OCI-LY7 (cell line): Measurements from ENCODE around the gene ARHGEF1. TPM values are rescaled to one million over a fixed set of nuclear protein-coding genes. Genes with fewer than 3 reads are reported as not detected.

Source experiments
- BruUV-seq: library from RNA; stranded (reverse); fragments of 400-500 nt; replicated peaks from 2 replicates; lab custom pipeline; 2021; lab: Mats Ljungman, UMichigan
- CTCF ChIA-PET: fragments of 300-600 bp; sonication (Branson Sonifier 250); formaldehyde crosslinking; loops from one replicate; lab custom pipeline; 2022; ENCODE audit warnings: antibody characterized with exemption; ENCODE audit not compliant: unreplicated experiment; lab: Charles Lee
- POLR2A ChIA-PET: fragments of 300-600 bp; sonication (Branson Sonifier 250); formaldehyde crosslinking; loops from one replicate; lab custom pipeline; 2022; ENCODE audit warnings: antibody characterized with exemption; lab: Charles Lee
- DNase-seq: peaks from one replicate; pipeline ENCODE4 v3.0.0-alpha.2; 2015; ENCODE audit warnings: low spot score
- H2AFZ ChIP-seq: fragments of 200-600 bp; sonication (generic), shearing (Covaris generic); 2 replicates; pipeline ENCODE4 v1.6.1; 2014; ENCODE audit warnings: mild to moderate bottlenecking, antibody characterized with exemption, low read length, moderate library complexity
- H3K27ac ChIP-seq: fragments of 200-600 bp; sonication (generic); 2 replicates; pipeline ENCODE4 v1.5.1; 2014; ENCODE audit warnings: mixed run types, low read depth, mild to moderate bottlenecking, moderate library complexity, low read length, inconsistent platforms; ENCODE audit not compliant: poor library complexity, severe bottlenecking
- H3K36me3 ChIP-seq: fragments of 200-600 bp; sonication (generic); 2 replicates; pipeline ENCODE4 v1.6.1; 2014; ENCODE audit warnings: mild to moderate bottlenecking, antibody characterized with exemption, low read length, moderate library complexity, mixed read lengths; ENCODE audit not compliant: insufficient read depth
- H3K4me1 ChIP-seq: fragments of 200-600 bp; sonication (generic); 2 replicates; pipeline ENCODE4 v1.5.1; 2014; ENCODE audit warnings: mild to moderate bottlenecking, low read length; ENCODE audit not compliant: insufficient read depth, poor library complexity, severe bottlenecking
- H3K4me2 ChIP-seq: fragments of 200-600 bp; sonication (generic); 2 replicates; pipeline ENCODE4 v1.6.1; 2014; ENCODE audit warnings: mild to moderate bottlenecking, low read length
- H3K4me3 ChIP-seq: fragments of 200-600 bp; sonication (generic); 2 replicates; pipeline ENCODE4 v1.5.1; 2014; ENCODE audit warnings: mild to moderate bottlenecking, low read depth, low read length; ENCODE audit not compliant: poor library complexity, severe bottlenecking
- H3K79me2 ChIP-seq: fragments of 200-600 bp; sonication (generic); 2 replicates; pipeline ENCODE4 v1.6.1; 2016; ENCODE audit warnings: low read depth, mild to moderate bottlenecking, low read length, moderate library complexity, mixed read lengths; ENCODE audit not compliant: insufficient read depth
- H3K9me2 ChIP-seq: fragments of 200-600 bp; sonication (generic); 2 replicates; pipeline ENCODE4 v1.6.1; 2016; ENCODE audit warnings: mild to moderate bottlenecking, low read length, mixed read lengths; ENCODE audit not compliant: insufficient read depth
- H3K9me3 ChIP-seq: fragments of 200-600 bp; sonication (generic); 2 replicates; pipeline ENCODE4 v1.6.1; 2014; ENCODE audit warnings: mild to moderate bottlenecking, mixed run types, low read length, mixed read lengths
- H4K20me1 ChIP-seq: fragments of 200-600 bp; sonication (generic); 2 replicates; pipeline ENCODE4 v1.6.1; 2014; ENCODE audit warnings: mild to moderate bottlenecking, antibody characterized with exemption, low read length, moderate library complexity, mixed read lengths; ENCODE audit not compliant: insufficient read depth
- EZH2phosphoT487 ChIP-seq: fragments of 200-600 bp; sonication (generic); IDR thresholded peaks from 2 replicates; pipeline ENCODE4 v1.6.1; 2018; ENCODE audit warnings: low read depth, borderline replicate concordance, mild to moderate bottlenecking, mixed run types, antibody characterized with exemption, low read length, moderate library complexity, mixed read lengths
- intact Hi-C: fragments of 100-400 bp; cut with micrococcal nuclease; formaldehyde crosslinking; loops from one replicate; pipeline ENCODE4 v1.10.0; 2022; ENCODE audit not compliant: unreplicated experiment
- total RNA-seq, 2 experiments: library from RNA; depleted of rRNA in 1 of 2; stranded (reverse); fragments of >200 nt in 1 of 2; shearing (Covaris generic) in 1 of 2; gene quantifications; 2 replicates each; pipeline ENCODE4 v1.2.3, GENCODE V29; 2014 to 2022
- TF ChIP-seq, protein P1 (sequence below): fragments of 200-600 bp; sonication (generic); conservative IDR thresholded peaks from 2 replicates; pipeline ENCODE4 v1.5.1; 2014; ENCODE audit warnings: mild to moderate bottlenecking, antibody characterized with exemption, low read length, moderate library complexity, mixed read lengths

The ARHGEF1 gene
- total RNA-seq, 2 experiments from 2014 or later: 96.9 to 297 TPM

DNA sequence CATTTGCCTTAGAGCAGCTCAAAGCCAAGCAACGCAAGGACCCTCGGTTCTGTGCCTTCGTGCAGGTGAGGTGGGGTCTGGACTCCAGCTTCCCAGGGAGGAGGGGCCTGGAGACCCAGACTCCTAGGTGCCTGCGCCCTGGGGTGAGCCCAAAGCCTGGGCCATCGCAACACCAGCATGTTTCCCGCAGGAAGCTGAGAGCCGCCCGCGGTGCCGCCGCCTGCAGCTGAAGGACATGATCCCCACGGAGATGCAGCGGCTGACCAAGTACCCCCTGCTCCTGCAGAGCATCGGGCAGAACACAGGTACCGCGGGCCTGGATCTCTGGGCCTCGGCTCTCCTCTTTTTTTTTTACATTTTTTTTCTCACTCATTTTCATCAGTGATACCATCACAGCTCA, 19.6 kb downstream of the ARHGEF1 start:
- ChIA-PET CTCF (interaction anchor here (0.5 kb wide), 1 partner anchor 1150 kb away, joined by 3 read pairs; no protein-coding TSS in a partner anchor), POLR2A (no interaction called here)
- no peak for DNase-seq
- H3K27ac ChIP-seq: no peak overlapping the region
- H3K4me3 ChIP-seq: no peak overlapping the region
- no peak overlapping the region for H3K4me2 ChIP-seq
- no peak overlapping the region for H2AFZ ChIP-seq
- H3K79me2 ChIP-seq: no peaks in the 10 kb centered on the region
- H4K20me1 ChIP-seq: no peaks in the 10 kb centered on the region
- no TSS peak for BruUV-seq
- H3K36me3 ChIP-seq: peaks cover 94% of the 10 kb centered on the region
- intact Hi-C loops: no loop called here
- no peaks in the 10 kb centered on the region for H3K4me1 ChIP-seq
- no peaks in the 10 kb centered on the region for H3K9me2 ChIP-seq
- H3K9me3 ChIP-seq: no peaks in the 10 kb centered on the region
- no peak for TF ChIP-seq EZH2phosphoT487
- TF ChIP-seq, protein P1, sequence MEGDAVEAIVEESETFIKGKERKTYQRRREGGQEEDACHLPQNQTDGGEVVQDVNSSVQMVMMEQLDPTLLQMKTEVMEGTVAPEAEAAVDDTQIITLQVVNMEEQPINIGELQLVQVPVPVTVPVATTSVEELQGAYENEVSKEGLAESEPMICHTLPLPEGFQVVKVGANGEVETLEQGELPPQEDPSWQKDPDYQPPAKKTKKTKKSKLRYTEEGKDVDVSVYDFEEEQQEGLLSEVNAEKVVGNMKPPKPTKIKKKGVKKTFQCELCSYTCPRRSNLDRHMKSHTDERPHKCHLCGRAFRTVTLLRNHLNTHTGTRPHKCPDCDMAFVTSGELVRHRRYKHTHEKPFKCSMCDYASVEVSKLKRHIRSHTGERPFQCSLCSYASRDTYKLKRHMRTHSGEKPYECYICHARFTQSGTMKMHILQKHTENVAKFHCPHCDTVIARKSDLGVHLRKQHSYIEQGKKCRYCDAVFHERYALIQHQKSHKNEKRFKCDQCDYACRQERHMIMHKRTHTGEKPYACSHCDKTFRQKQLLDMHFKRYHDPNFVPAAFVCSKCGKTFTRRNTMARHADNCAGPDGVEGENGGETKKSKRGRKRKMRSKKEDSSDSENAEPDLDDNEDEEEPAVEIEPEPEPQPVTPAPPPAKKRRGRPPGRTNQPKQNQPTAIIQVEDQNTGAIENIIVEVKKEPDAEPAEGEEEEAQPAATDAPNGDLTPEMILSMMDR: no peak

DNA sequence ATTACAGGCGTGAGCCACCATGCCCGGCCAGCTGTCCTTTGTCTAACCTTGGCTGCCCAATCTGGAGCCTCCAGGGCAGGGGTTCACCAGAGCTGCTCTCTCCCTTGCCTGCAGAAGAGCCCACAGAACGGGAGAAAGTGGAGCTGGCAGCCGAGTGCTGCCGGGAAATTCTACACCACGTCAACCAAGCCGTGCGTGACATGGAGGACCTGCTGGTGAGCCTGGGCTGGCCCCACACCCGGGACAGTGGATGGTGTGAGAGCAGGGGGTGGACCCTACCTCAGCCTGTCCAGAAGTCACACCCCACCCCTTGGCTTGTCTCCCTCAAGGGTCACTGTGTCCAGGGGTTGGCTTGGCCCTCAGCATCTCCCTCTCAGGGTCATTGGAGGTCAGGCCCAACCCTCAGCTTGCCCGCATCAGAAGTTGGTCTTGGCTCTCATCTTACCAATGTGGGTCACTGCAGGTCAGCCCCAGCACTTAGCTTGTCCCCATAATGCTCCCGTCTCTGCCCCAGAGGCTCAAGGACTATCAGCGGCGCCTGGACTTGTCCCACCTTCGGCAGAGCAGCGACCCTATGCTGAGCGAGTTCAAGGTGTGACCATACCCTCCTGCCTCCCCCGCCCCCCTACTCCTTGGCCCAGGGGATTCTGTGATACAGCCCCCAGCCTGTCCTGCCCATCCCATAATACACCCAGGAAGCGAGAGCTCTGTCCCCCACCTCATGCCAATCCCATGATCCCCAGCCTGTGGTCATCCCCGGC, 20.4 kb downstream of the ARHGEF1 start:
- H3K36me3 ChIP-seq: peaks cover 86% of the 10 kb centered on the region
- POLR2A ChIA-PET: no interaction called here
- H2AFZ ChIP-seq: no peak overlapping the region
- no peaks in the 10 kb centered on the region for H3K4me1 ChIP-seq
- H3K27ac ChIP-seq: no peak overlapping the region
- CTCF ChIA-PET: no interaction called here
- no peaks in the 10 kb centered on the region for H4K20me1 ChIP-seq
- no peaks in the 10 kb centered on the region for H3K9me2 ChIP-seq
- H3K9me3 ChIP-seq: no peaks in the 10 kb centered on the region
- no peaks in the 10 kb centered on the region for H3K79me2 ChIP-seq
- BruUV-seq: no TSS peak
- H3K4me2 ChIP-seq: no peak overlapping the region
- TF ChIP-seq, protein P1: no peak
- TF ChIP-seq EZH2phosphoT487: no peak
- no peak for DNase-seq
- H3K4me3 ChIP-seq: no peak overlapping the region
- intact Hi-C loops: no loop called here

DNA sequence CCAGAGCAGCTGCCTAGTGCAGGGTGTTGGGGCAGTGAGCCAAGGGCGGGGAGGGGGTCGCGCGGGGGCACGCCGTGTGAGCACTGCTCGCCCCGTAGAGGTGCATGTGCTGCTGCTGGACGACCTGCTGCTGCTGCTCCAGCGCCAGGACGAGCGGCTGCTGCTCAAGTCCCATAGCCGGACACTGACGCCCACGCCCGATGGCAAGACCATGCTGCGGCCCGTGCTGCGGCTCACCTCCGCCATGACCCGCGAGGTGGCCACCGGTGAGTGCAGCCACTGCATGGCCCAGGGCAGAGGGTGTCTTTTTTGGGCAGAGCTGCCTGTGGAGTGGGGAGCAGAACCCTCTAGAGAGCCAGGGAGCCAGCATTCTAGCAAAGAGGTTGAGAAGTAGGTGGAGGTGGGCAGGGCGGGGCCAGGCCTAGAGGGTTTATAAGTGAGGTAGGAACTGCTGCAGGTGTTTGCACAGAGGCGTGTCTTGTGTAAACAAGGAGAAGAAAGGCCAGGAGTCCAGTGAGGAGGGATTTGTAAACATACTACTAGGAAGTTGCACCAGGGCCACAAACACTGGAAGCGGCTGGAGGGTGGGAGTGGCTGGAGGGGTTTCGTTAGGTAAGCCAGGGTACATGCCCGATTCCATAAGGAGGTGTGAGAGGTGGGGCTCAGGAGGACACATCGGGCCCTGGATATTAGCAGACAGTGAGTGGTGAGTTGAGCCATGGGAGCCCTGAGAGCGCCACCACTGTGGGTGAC, 21.3 kb downstream of the ARHGEF1 start:
- intact Hi-C loops: no loop called here
- ChIA-PET POLR2A (no interaction called here), CTCF (no interaction called here)
- Histone ChIP-seq H3K4me3 (no peak overlapping the region), H3K4me1 (no peaks in the 10 kb centered on the region), H3K9me2 (no peaks in the 10 kb centered on the region), H4K20me1 (no peaks in the 10 kb centered on the region), H3K4me2 (no peak overlapping the region), H3K79me2 (no peaks in the 10 kb centered on the region), H3K36me3 (peaks cover 77% of the 10 kb centered on the region), H3K9me3 (no peaks in the 10 kb centered on the region), H2AFZ (no peak overlapping the region), H3K27ac (no peak overlapping the region)
- BruUV-seq: no TSS peak
- TF ChIP-seq, protein P1: no peak
- no peak for TF ChIP-seq EZH2phosphoT487
- no peak for DNase-seq
